ENCODE results near the gene TMEM184A.
"Not testable (repeated sequence)": the region's sequence is repeated elsewhere in the genome, so short reads cannot be mapped to it uniquely, and the experiment has no call there.

The TMEM184A gene

DNA sequence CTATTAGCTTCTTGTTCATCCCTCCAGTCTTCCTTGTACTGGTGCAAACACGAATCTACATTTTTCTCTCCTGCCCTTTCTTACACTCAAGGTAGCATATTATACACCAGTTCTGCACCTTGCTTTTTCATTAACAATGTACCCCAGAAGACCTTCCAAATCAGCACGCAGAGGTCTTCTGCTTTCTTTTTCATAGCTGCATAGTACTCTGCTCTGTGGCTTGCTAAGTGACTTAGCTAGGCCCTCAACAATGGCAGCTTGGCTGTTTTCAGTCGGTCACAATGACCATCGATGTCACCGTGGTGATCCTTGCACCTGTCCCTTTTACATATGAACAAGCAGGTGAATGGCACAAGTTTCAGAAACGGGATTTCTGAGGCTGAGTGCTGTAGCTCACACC, 30.6 kb downstream of the TMEM184A start:
- ChIA-PET CTCF (interaction anchor here (1.0 to 2.0 kb wide), 4 partner anchors 8 to 18 kb away, joined by 3 to 13 read pairs (median 8); no protein-coding TSS in a partner anchor), POLR2A (no interaction called here)
- no peaks in the 10 kb centered on the region for H3K27me3 ChIP-seq (replicated peaks in 2 of 5; ENCODE audit: control insufficient read depth in 4 of 5, insufficient read depth in 5 of 5, low read length in 4 of 5)
- no peaks in the 10 kb centered on the region for H3K9me3 ChIP-seq (ENCODE audit: control extremely low read depth in 1 of 5, control insufficient read depth in 4 of 5, insufficient read depth in 2 of 5, low read depth in 1 of 5, low read length in 4 of 5)
- WGBS (ENCODE audit: insufficient coverage) = 100% methylated on average over 6 of the region's 6 CpGs
- H3K27ac ChIP-seq (ENCODE audit: insufficient read depth in 1 of 2, low read depth in 1 of 2, low read length in 2 of 2, poor library complexity in 1 of 2, severe bottlenecking in 2 of 2) = no peak overlapping the region
- no peaks in the 10 kb centered on the region for H3K36me3 ChIP-seq (ENCODE audit: control insufficient read depth in 4 of 4, insufficient read depth in 4 of 4, low read length in 3 of 4)
- DNase-seq = no peak
- no peak overlapping the region for H3K4me3 ChIP-seq (ENCODE audit: control insufficient read depth in 1 of 7, extremely low read depth in 1 of 7, insufficient read depth in 4 of 7, low read depth in 2 of 7, low read length in 6 of 7)
- H3K4me1 ChIP-seq (ENCODE audit: control extremely low read depth in 1 of 4, control insufficient read depth in 4 of 4, insufficient read depth in 4 of 4, low read length in 3 of 4) = peaks cover 0 to 24% (median 18%) of the 10 kb centered on the region in 4 experiments

DNA sequence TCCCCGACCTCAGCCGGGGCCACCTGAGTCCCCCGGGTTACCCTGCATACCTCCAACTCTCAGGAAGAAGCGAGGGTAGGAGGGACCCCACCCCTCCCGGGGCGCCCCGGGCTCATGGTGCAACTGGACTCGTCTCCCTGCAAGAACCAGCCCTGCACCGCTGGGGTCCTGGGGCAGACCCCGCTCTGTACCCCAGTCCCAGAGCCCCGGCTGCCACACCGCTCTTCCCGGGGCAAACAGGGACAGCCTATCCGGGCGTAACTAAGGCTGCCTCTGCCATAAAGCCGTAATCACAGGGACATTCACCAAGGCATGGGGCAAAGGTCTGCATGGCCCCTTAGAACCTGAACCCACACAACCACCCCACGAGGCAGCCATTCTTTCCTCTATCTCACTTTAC, 32.2 kb downstream of the TMEM184A start:
- no peak overlapping the region for H3K4me3 ChIP-seq (ENCODE audit: control insufficient read depth in 1 of 7, extremely low read depth in 1 of 7, insufficient read depth in 4 of 7, low read depth in 2 of 7, low read length in 6 of 7)
- ChIA-PET CTCF (interaction anchor here (1.0 to 1.8 kb wide), 2 partner anchors 9 to 14 kb away, joined by 3 to 6 read pairs; no protein-coding TSS in a partner anchor), POLR2A (interaction anchor here (0.7 kb wide), 1 partner anchor 15 kb away, joined by 3 read pairs; no protein-coding TSS in a partner anchor)
- 96% methylated on average over 15 of the region's 17 CpGs for WGBS (ENCODE audit: insufficient coverage)
- DNase-seq = no peak
- H3K9me3 ChIP-seq (ENCODE audit: control extremely low read depth in 1 of 5, control insufficient read depth in 4 of 5, insufficient read depth in 2 of 5, low read depth in 1 of 5, low read length in 4 of 5) = peaks cover 0 to 2% (median 0%) of the 10 kb centered on the region in 5 experiments
- H3K27me3 ChIP-seq (replicated peaks in 2 of 5; ENCODE audit: control insufficient read depth in 4 of 5, insufficient read depth in 5 of 5, low read length in 4 of 5) = no peaks in the 10 kb centered on the region
- H3K4me1 ChIP-seq (ENCODE audit: control extremely low read depth in 1 of 4, control insufficient read depth in 4 of 4, insufficient read depth in 4 of 4, low read length in 3 of 4) = peaks cover 0 to 13% (median 7%) of the 10 kb centered on the region in 4 experiments
- H3K36me3 ChIP-seq (ENCODE audit: control insufficient read depth in 4 of 4, insufficient read depth in 4 of 4, low read length in 3 of 4) = no peaks in the 10 kb centered on the region
- H3K27ac ChIP-seq (ENCODE audit: insufficient read depth in 1 of 2, low read depth in 1 of 2, low read length in 2 of 2, poor library complexity in 1 of 2, severe bottlenecking in 2 of 2) = no peak overlapping the region

DNA sequence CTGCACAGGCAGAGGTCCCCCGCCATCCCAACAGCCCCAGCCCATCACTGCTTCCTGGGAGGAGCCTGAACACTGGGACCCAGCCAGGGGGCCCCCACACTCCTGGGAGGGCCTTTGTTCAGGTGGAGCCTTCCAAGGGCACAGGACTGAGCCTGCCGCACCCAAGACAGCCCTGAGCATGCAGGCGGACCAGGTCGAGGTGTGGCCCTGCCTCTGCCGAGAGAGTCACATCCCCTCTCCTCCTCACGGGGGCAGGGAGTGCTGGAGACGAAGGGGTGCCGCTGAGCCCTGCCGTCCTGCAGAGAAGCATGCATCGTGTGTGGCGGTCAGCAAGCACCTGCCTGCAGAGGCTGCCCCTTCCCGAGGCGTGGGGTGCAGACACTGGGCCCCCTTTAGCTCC, 32.8 kb downstream of the TMEM184A start:
- CTCF ChIA-PET = interaction anchor here (1.0 to 1.5 kb wide), 2 partner anchors 10 to 13 kb away, joined by 3 to 4 read pairs; no protein-coding TSS in a partner anchor
- no peak overlapping the region for H3K4me3 ChIP-seq (ENCODE audit: control insufficient read depth in 1 of 7, extremely low read depth in 1 of 7, insufficient read depth in 4 of 7, low read depth in 2 of 7, low read length in 6 of 7)
- H3K27me3 ChIP-seq (replicated peaks in 2 of 5; ENCODE audit: control insufficient read depth in 4 of 5, insufficient read depth in 5 of 5, low read length in 4 of 5) = no peaks in the 10 kb centered on the region
- DNase-seq = no peak
- H3K36me3 ChIP-seq (ENCODE audit: control insufficient read depth in 4 of 4, insufficient read depth in 4 of 4, low read length in 3 of 4) = no peaks in the 10 kb centered on the region
- POLR2A ChIA-PET = interaction anchor here (0.7 kb wide), 1 partner anchor 14 kb away, joined by 3 read pairs; no protein-coding TSS in a partner anchor
- peaks cover 0 to 2% (median 0%) of the 10 kb centered on the region in 5 experiments for H3K9me3 ChIP-seq (ENCODE audit: control extremely low read depth in 1 of 5, control insufficient read depth in 4 of 5, insufficient read depth in 2 of 5, low read depth in 1 of 5, low read length in 4 of 5)
- H3K4me1 ChIP-seq (ENCODE audit: control extremely low read depth in 1 of 4, control insufficient read depth in 4 of 4, insufficient read depth in 4 of 4, low read length in 3 of 4) = peaks cover 0 to 13% (median 7%) of the 10 kb centered on the region in 4 experiments
- H3K27ac ChIP-seq (ENCODE audit: insufficient read depth in 1 of 2, low read depth in 1 of 2, low read length in 2 of 2, poor library complexity in 1 of 2, severe bottlenecking in 2 of 2) = no peak overlapping the region
- 77% methylated on average over 13 of the region's 13 CpGs for WGBS (ENCODE audit: insufficient coverage)

DNA sequence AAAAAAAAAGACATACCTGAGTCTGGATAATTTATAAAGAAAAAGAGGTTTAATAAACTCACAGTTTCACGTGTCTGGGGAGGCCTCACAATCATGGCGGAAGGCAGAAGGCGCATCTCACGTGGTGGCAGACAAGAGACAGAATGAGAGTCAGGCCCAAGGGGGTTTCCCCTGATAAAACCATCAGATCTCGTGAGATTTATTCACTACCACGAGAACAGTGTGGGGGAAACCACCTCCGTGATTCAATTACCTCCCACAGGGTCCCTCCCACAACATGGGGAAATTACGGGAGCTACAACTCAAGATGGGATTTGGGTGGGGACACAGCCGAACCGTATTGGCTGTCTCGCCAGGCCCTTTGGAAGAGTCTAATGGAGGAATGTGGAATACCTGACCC, 34.5 kb downstream of the TMEM184A start:
- CTCF ChIA-PET = interaction anchor here (1.2 kb wide), 1 partner anchor 11 kb away, joined by 3 read pairs; no protein-coding TSS in a partner anchor
- no peak overlapping the region for H3K4me3 ChIP-seq (ENCODE audit: control insufficient read depth in 1 of 7, extremely low read depth in 1 of 7, insufficient read depth in 4 of 7, low read depth in 2 of 7, low read length in 6 of 7)
- peak in 2 of 3 donors; percentile 38 to 44 for DNase-seq
- POLR2A ChIA-PET = no interaction called here
- 84% methylated on average over 9 of the region's 11 CpGs for WGBS (ENCODE audit: insufficient coverage)
- no peaks in the 10 kb centered on the region for H3K36me3 ChIP-seq (ENCODE audit: control insufficient read depth in 4 of 4, insufficient read depth in 4 of 4, low read length in 3 of 4)
- peaks cover 0 to 13% (median 8%) of the 10 kb centered on the region in 4 experiments for H3K4me1 ChIP-seq (ENCODE audit: control extremely low read depth in 1 of 4, control insufficient read depth in 4 of 4, insufficient read depth in 4 of 4, low read length in 3 of 4)
- peaks cover 0 to 2% (median 0%) of the 10 kb centered on the region in 5 experiments for H3K9me3 ChIP-seq (ENCODE audit: control extremely low read depth in 1 of 5, control insufficient read depth in 4 of 5, insufficient read depth in 2 of 5, low read depth in 1 of 5, low read length in 4 of 5)
- no peak overlapping the region for H3K27ac ChIP-seq (ENCODE audit: insufficient read depth in 1 of 2, low read depth in 1 of 2, low read length in 2 of 2, poor library complexity in 1 of 2, severe bottlenecking in 2 of 2)
- no peaks in the 10 kb centered on the region for H3K27me3 ChIP-seq (replicated peaks in 2 of 5; ENCODE audit: control insufficient read depth in 4 of 5, insufficient read depth in 5 of 5, low read length in 4 of 5)

DNA sequence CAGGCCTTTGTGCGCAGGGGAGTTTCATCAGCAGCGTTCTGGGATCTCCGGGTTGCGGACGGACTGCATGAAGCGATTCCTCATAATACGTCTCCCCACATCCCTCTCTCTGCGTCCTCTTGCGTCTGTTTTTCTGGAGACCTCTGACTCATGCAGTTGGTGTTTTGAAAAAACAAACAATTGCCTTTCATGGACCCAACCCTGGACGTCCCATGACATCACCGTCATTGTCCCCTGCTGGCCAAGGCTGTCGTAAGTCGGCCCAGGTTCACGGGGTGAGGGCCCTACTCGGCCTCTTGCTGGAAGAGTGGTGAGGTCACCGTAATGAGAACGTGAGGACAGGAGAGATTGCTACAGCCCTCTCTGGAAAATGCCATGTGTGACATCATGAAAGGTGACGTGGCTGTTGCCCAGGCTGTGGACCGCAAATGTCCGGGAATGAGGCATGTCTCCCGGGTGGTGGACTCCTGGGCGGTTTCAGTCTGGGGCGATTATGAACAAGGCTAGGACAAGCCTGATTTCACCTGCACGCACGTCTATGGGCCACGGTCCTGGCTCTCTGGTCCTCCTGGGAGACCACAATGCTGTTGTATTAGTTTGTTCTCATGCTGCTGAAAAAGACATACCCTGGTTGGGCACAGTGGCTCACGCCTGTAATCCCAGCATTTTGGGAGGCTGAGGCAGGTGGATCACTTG, 35.3 kb downstream of the TMEM184A start:
- H3K4me3 ChIP-seq (ENCODE audit: control insufficient read depth in 1 of 7, extremely low read depth in 1 of 7, insufficient read depth in 4 of 7, low read depth in 2 of 7, low read length in 6 of 7) = no peak overlapping the region
- H3K27ac ChIP-seq (ENCODE audit: insufficient read depth in 1 of 2, low read depth in 1 of 2, low read length in 2 of 2, poor library complexity in 1 of 2, severe bottlenecking in 2 of 2) = no peak overlapping the region
- H3K27me3 ChIP-seq (replicated peaks in 2 of 5; ENCODE audit: control insufficient read depth in 4 of 5, insufficient read depth in 5 of 5, low read length in 4 of 5) = no peaks in the 10 kb centered on the region
- no peaks in the 10 kb centered on the region for H3K36me3 ChIP-seq (ENCODE audit: control insufficient read depth in 4 of 4, insufficient read depth in 4 of 4, low read length in 3 of 4)
- WGBS (ENCODE audit: insufficient coverage) = 95% methylated on average over 26 of the region's 27 CpGs
- peaks cover 0 to 2% (median 0%) of the 10 kb centered on the region in 5 experiments for H3K9me3 ChIP-seq (ENCODE audit: control extremely low read depth in 1 of 5, control insufficient read depth in 4 of 5, insufficient read depth in 2 of 5, low read depth in 1 of 5, low read length in 4 of 5)
- DNase-seq = no peak
- POLR2A ChIA-PET = no interaction called here
- H3K4me1 ChIP-seq (ENCODE audit: control extremely low read depth in 1 of 4, control insufficient read depth in 4 of 4, insufficient read depth in 4 of 4, low read length in 3 of 4) = peaks cover 0 to 14% (median 8%) of the 10 kb centered on the region in 4 experiments
- CTCF ChIA-PET = no interaction called here

DNA sequence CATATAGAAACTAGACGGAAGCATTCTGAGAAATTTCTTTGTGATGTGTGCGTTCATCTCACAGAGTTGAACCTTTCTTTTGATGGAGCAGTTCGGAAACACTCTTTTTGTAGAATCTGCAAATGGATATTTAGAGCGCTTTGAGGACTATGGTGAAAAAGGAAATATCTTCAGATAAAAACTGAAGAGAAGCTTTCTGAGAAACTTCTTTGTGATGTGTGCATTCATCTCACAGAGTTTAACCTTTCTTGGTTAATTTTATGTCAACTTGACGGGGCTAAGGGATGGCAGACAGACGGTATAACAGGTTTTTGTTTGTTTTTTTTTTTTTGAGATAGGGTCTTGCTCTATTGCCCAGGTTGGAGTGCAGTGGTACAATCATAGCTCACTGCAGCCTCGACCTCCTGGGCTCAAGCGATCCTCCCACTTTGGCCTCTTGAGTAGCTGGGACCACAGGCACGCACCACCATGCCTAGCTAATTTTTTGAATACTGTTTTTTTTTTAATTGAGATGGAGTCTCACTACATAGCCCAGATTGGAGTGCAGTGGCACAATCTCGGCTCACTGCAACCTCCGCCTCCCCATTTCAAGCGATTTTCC, 36.6 kb downstream of the TMEM184A start:
- CTCF ChIA-PET = interaction anchor here (1.2 to 1.6 kb wide), 2 partner anchors 9 to 11 kb away, joined by 4 to 5 read pairs; no protein-coding TSS in a partner anchor
- DNase-seq; H3K27me3 ChIP-seq (replicated peaks in 2 of 5; ENCODE audit: control insufficient read depth in 4 of 5, insufficient read depth in 5 of 5, low read length in 4 of 5); H3K36me3 ChIP-seq (ENCODE audit: control insufficient read depth in 4 of 4, insufficient read depth in 4 of 4, low read length in 3 of 4); H3K27ac ChIP-seq (ENCODE audit: insufficient read depth in 1 of 2, low read depth in 1 of 2, low read length in 2 of 2, poor library complexity in 1 of 2, severe bottlenecking in 2 of 2); POLR2A ChIA-PET; H3K9me3 ChIP-seq (ENCODE audit: control extremely low read depth in 1 of 5, control insufficient read depth in 4 of 5, insufficient read depth in 2 of 5, low read depth in 1 of 5, low read length in 4 of 5); H3K4me3 ChIP-seq (ENCODE audit: control insufficient read depth in 1 of 7, extremely low read depth in 1 of 7, insufficient read depth in 4 of 7, low read depth in 2 of 7, low read length in 6 of 7): not testable (repeated sequence)
- WGBS (ENCODE audit: insufficient coverage) = 96% methylated on average over 10 of the region's 12 CpGs
- H3K4me1 ChIP-seq (ENCODE audit: control extremely low read depth in 1 of 4, control insufficient read depth in 4 of 4, insufficient read depth in 4 of 4, low read length in 3 of 4) = peaks cover 0 to 26% (median 20%) of the 10 kb centered on the region in 4 experiments
